ENCODE results near the gene GPR39.

GRCh38 chr2:132641819-132642218 lies 225.2 kb downstream of the GPR39 start:
- TF ChIP-seq EP300 (IDR thresholded peaks at IDR 0.05) (no peak), ZFP36 (IDR thresholded peaks at IDR 0.05; ENCODE audit: borderline replicate concordance, partially characterized antibody) (no peak), RAD21 (conservative IDR thresholded peaks at IDR 0.05 in 1 of 2, IDR thresholded peaks at IDR 0.05 in 1 of 2) (no peak), CTCF (IDR thresholded peaks at IDR 0.05) (no peak), SREBF2 (IDR thresholded peaks at IDR 0.05) (no peak)

All from A549 (cell line).